Measurements from ENCODE around the gene ZBTB12. TPM values are rescaled to one million over a fixed set of nuclear protein-coding genes. Genes with fewer than 3 reads are reported as not detected.

The ZBTB12 gene
- total and polyA plus RNA-seq, 4 donors, result 2.8 to 7.3 (median 5.2) TPM

- Histone ChIP-seq H3K4me3 (no peak overlapping the region), H3K9ac (ENCODE audit: insufficient read depth in 1 of 2, low read length in 2 of 2) (no peak overlapping the region), H3K27me3 (ENCODE audit: control insufficient read depth in 3 of 3, insufficient read depth in 3 of 3, low read length in 2 of 3) (peaks cover 0 to 5% (median 0%) of the 10 kb centered on the region in 3 donors), H3K4me1 (ENCODE audit: control insufficient read depth in 5 of 5, insufficient read depth in 5 of 5, low read length in 5 of 5) (peaks cover 0 to 14% (median 0%) of the 10 kb centered on the region in 5 donors), H3K27ac (ENCODE audit: low read depth in 1 of 2, low read length in 1 of 2) (no peak overlapping the region), H3K36me3 (ENCODE audit: control insufficient read depth in 4 of 4, insufficient read depth in 4 of 4, low read length in 4 of 4) (peaks cover under 1 to 18% (median 9%) of the 10 kb centered on the region in 4 donors), H3K9me3 (ENCODE audit: control insufficient read depth in 4 of 4, insufficient read depth in 3 of 4, low read length in 3 of 4) (no peaks in the 10 kb centered on the region)
- TF ChIP-seq, protein P1, sequence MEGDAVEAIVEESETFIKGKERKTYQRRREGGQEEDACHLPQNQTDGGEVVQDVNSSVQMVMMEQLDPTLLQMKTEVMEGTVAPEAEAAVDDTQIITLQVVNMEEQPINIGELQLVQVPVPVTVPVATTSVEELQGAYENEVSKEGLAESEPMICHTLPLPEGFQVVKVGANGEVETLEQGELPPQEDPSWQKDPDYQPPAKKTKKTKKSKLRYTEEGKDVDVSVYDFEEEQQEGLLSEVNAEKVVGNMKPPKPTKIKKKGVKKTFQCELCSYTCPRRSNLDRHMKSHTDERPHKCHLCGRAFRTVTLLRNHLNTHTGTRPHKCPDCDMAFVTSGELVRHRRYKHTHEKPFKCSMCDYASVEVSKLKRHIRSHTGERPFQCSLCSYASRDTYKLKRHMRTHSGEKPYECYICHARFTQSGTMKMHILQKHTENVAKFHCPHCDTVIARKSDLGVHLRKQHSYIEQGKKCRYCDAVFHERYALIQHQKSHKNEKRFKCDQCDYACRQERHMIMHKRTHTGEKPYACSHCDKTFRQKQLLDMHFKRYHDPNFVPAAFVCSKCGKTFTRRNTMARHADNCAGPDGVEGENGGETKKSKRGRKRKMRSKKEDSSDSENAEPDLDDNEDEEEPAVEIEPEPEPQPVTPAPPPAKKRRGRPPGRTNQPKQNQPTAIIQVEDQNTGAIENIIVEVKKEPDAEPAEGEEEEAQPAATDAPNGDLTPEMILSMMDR (IDR thresholded peaks at IDR 0.05; ENCODE audit: control extremely low read depth, extremely low read depth), result no peak
- 78 to 80% methylated on average over 5 of the region's 5 CpGs for WGBS, 2 donors
- DNase-seq (no peak), ATAC-seq (ENCODE audit: insufficient read depth, low FRiP score) (no peak)
Observed at GRCh38 chr6:31948306-31948705, 46.4 kb upstream of the ZBTB12 start.

DNA sequence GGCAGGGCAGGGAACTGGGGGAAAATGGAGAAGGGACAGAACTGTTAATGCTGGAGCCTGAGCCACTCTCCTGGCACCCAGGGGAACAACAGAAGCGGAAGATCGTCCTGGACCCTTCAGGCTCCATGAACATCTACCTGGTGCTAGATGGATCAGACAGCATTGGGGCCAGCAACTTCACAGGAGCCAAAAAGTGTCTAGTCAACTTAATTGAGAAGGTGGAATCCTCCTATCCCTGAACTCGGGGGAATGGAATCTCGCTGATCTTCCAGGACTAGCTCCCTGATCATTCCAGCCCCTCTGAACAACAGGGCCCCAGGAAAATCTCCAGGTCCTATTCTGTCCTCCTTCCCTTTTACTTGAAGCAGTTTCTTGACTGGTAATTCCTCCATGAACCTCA, 46.0 kb upstream of the ZBTB12 start:
- Histone ChIP-seq H3K36me3 (ENCODE audit: control insufficient read depth in 4 of 4, insufficient read depth in 4 of 4, low read length in 4 of 4) (peaks cover 0 to 16% (median 7%) of the 10 kb centered on the region in 4 donors), H3K4me1 (ENCODE audit: control insufficient read depth in 5 of 5, insufficient read depth in 5 of 5, low read length in 5 of 5) (peaks cover 0 to 14% (median 0%) of the 10 kb centered on the region in 5 donors), H3K27me3 (ENCODE audit: control insufficient read depth in 3 of 3, insufficient read depth in 3 of 3, low read length in 2 of 3) (peaks cover 0 to 5% (median 0%) of the 10 kb centered on the region in 3 donors), H3K9me3 (ENCODE audit: control insufficient read depth in 4 of 4, insufficient read depth in 3 of 4, low read length in 3 of 4) (no peaks in the 10 kb centered on the region), H3K27ac (ENCODE audit: low read depth in 1 of 2, low read length in 1 of 2) (no peak overlapping the region), H3K9ac (ENCODE audit: insufficient read depth in 1 of 2, low read length in 2 of 2) (no peak overlapping the region), H3K4me3 (no peak overlapping the region)
- WGBS, 2 donors, result 86 to 91% methylated on average over 4 of the region's 4 CpGs
- TF ChIP-seq, protein P1 (IDR thresholded peaks at IDR 0.05; ENCODE audit: control extremely low read depth, extremely low read depth), result no peak
- no peak for ATAC-seq (ENCODE audit: insufficient read depth, low FRiP score)
- DNase-seq, result no peak

- Histone ChIP-seq H3K9me3 (ENCODE audit: control insufficient read depth in 4 of 4, insufficient read depth in 3 of 4, low read length in 3 of 4) (no peaks in the 10 kb centered on the region), H3K4me3 (no peak overlapping the region), H3K36me3 (ENCODE audit: control insufficient read depth in 4 of 4, insufficient read depth in 4 of 4, low read length in 4 of 4) (peaks cover 0 to 16% (median 3%) of the 10 kb centered on the region in 4 donors), H3K9ac (ENCODE audit: insufficient read depth in 1 of 2, low read length in 2 of 2) (no peak overlapping the region), H3K27me3 (ENCODE audit: control insufficient read depth in 3 of 3, insufficient read depth in 3 of 3, low read length in 2 of 3) (peaks cover 0 to 5% (median 0%) of the 10 kb centered on the region in 3 donors), H3K27ac (ENCODE audit: low read depth in 1 of 2, low read length in 1 of 2) (no peak overlapping the region), H3K4me1 (ENCODE audit: control insufficient read depth in 5 of 5, insufficient read depth in 5 of 5, low read length in 5 of 5) (peaks cover 0 to 14% (median 0%) of the 10 kb centered on the region in 5 donors)
- 88 to 89% methylated on average over 24 of the region's 24 CpGs for WGBS, 2 donors
- no peak for ATAC-seq (ENCODE audit: insufficient read depth, low FRiP score)
- TF ChIP-seq, protein P1 (IDR thresholded peaks at IDR 0.05; ENCODE audit: control extremely low read depth, extremely low read depth), result no peak
- no peak for DNase-seq
Observed at GRCh38 chr6:31947070-31947675, 45.3 kb upstream of the ZBTB12 start.

All from lung (tissue), 12 donors.